ENCODE measurements around the gene CCDC57. TPM values are rescaled to one million over a fixed set of nuclear protein-coding genes. Genes with fewer than 3 reads are reported as not detected.

The CCDC57 gene
- total RNA-seq, 2 experiments from 2014 or later = 59.5 to 65.1 TPM

DNA sequence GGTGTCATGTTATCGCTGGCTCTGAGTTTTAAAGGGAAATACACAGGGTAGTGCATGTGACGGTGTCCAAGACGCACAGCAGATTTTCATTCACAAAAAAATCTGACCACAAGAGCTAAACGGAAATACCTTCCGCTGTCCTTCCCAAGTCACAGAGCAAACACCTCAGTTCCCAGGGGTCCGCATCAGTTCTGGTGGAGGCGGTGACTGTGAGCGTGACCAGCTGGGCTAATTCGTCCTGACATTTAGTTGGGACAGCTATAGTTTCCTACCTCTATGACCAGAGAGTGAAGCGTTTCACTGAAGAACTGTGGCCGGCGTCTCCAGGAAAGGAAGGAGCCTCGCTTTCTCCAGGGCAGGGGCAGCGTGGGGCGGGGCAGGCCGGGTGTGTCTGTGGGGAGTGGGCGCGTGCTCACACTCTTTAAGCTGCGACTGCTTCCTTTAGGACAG, 104.1 kb downstream of the CCDC57 start:
- peaks cover 28% of the 10 kb centered on the region for H3K4me1 Mint-ChIP-seq
- DNase-seq = no peak
- H3K4me3 Mint-ChIP-seq = no peak overlapping the region
- no peaks in the 10 kb centered on the region for H3K36me3 Mint-ChIP-seq
- peak overlapping the region; percentile 17 for H3K27ac Mint-ChIP-seq
- H3K9me3 Mint-ChIP-seq = no peaks in the 10 kb centered on the region
- H3K27me3 Mint-ChIP-seq = no peaks in the 10 kb centered on the region

DNA sequence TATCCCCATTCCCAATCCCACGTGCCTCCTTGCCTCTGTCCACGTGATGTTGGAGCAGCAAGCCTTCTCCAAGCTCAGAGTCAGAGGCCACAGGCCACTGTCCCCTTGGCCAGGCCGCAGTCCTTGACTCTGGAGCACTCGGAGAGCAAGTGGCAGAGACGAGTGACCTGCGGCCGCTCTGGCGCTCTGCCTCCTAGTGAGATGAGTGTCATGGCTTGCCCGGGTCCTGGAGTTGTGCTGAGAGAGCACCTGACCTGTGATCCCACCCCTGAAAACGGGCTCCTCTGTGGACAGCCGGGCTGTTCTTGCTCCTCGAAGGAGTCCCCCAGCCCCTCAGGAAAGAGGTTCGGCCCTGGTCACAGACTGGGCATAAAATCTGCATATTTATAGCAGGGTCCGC, 104.6 kb downstream of the CCDC57 start:
- Mint-ChIP-seq H3K27ac (peak overlapping the region; percentile 17), H3K9me3 (no peaks in the 10 kb centered on the region), H3K27me3 (no peaks in the 10 kb centered on the region), H3K4me3 (no peak overlapping the region), H3K4me1 (peaks cover 28% of the 10 kb centered on the region), H3K36me3 (no peaks in the 10 kb centered on the region)
- DNase-seq = no peak

GRCh38 chr17:82107341-82107860, 105.2 kb downstream of the CCDC57 start:
- no peaks in the 10 kb centered on the region for H3K9me3 Mint-ChIP-seq
- no peaks in the 10 kb centered on the region for H3K27me3 Mint-ChIP-seq
- peak overlapping the region; percentile 95 for H3K27ac Mint-ChIP-seq
- no peaks in the 10 kb centered on the region for H3K36me3 Mint-ChIP-seq
- DNase-seq = no peak
- H3K4me1 Mint-ChIP-seq = peaks cover 28% of the 10 kb centered on the region
- H3K4me3 Mint-ChIP-seq = peak overlapping the region; percentile 18

- H3K36me3 Mint-ChIP-seq = no peaks in the 10 kb centered on the region
- peaks cover 28% of the 10 kb centered on the region for H3K4me1 Mint-ChIP-seq
- no peaks in the 10 kb centered on the region for H3K27me3 Mint-ChIP-seq
- H3K27ac Mint-ChIP-seq = peak overlapping the region; percentile 95
- no peaks in the 10 kb centered on the region for H3K9me3 Mint-ChIP-seq
- peak overlapping the region; percentile 89 for H3K4me3 Mint-ChIP-seq
- DNase-seq = no peak
Measured at GRCh38 chr17:82106688-82107305, 105.8 kb downstream of the CCDC57 start.

- Mint-ChIP-seq H3K36me3 (no peaks in the 10 kb centered on the region), H3K4me3 (peak overlapping the region; percentile 89), H3K9me3 (no peaks in the 10 kb centered on the region), H3K27me3 (no peaks in the 10 kb centered on the region), H3K4me1 (peaks cover 28% of the 10 kb centered on the region), H3K27ac (peak overlapping the region; percentile 95)
- DNase-seq = peak; percentile 70
Measured at GRCh38 chr17:82105882-82106687, 106.6 kb downstream of the CCDC57 start.

GRCh38 chr17:82105417-82105881, 107.2 kb downstream of the CCDC57 start:
- no peak for DNase-seq

DNA sequence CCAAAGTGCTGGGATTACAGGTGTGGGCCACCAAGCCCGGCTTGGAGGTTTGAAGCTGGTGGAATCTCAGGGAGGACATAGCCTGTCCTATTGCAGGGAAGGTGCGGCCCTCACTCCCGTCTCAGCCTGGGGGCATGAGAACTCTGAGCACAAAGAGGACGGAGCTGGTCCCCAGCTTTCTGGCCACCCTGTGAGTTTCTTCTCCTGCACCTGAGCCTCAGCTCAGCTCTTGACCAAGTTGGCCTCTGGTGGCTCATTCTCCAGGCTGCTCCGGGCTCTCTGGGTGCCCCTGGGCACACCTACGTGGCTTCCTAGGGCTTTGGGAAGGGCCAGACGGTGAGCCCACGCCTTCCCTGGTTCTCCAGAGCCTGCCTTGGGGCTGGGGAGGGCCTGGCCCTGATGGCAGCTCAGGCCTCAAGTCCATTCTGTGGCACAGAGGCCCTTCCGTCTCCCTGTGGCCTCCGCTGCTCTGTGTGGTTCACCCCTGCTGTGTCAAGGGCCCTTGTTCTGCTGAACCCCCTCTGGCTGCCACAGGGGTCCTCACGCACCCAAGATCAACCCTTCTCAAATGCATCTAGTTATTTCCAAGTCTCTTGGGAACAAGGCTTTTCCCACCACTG, 107.7 kb downstream of the CCDC57 start:
- H3K9me3 Mint-ChIP-seq = no peaks in the 10 kb centered on the region
- no peaks in the 10 kb centered on the region for H3K27me3 Mint-ChIP-seq
- peak overlapping the region; percentile 89 for H3K4me3 Mint-ChIP-seq
- H3K27ac Mint-ChIP-seq = peak overlapping the region; percentile 95
- no peak for DNase-seq
- peaks cover 4% of the 10 kb centered on the region for H3K36me3 Mint-ChIP-seq
- H3K4me1 Mint-ChIP-seq = peaks cover 23% of the 10 kb centered on the region

More at GRCh38 chr17:82105417-82105881, 107.2 kb downstream of the CCDC57 start:
- peaks cover 24% of the 10 kb centered on the region for H3K4me1 Mint-ChIP-seq
- H3K27ac Mint-ChIP-seq = peak overlapping the region; percentile 95
- H3K36me3 Mint-ChIP-seq = no peaks in the 10 kb centered on the region
- no peaks in the 10 kb centered on the region for H3K27me3 Mint-ChIP-seq
- peak overlapping the region; percentile 89 for H3K4me3 Mint-ChIP-seq
- no peaks in the 10 kb centered on the region for H3K9me3 Mint-ChIP-seq

- H3K27ac Mint-ChIP-seq = no peak overlapping the region
Measured at GRCh38 chr17:82103553-82104451, 108.8 kb downstream of the CCDC57 start.

GRCh38 chr17:82101767-82102679, 110.6 kb downstream of the CCDC57 start:
- no peak for DNase-seq
- peaks cover 9% of the 10 kb centered on the region for H3K36me3 Mint-ChIP-seq
- no peaks in the 10 kb centered on the region for H3K9me3 Mint-ChIP-seq
- no peaks in the 10 kb centered on the region for H3K27me3 Mint-ChIP-seq
- H3K4me1 Mint-ChIP-seq = peaks cover 20% of the 10 kb centered on the region
- H3K27ac Mint-ChIP-seq = no peak overlapping the region
- no peak overlapping the region for H3K4me3 Mint-ChIP-seq

More at GRCh38 chr17:82103553-82104451, 108.8 kb downstream of the CCDC57 start:
- Mint-ChIP-seq H3K36me3 (peaks cover 9% of the 10 kb centered on the region), H3K27me3 (no peaks in the 10 kb centered on the region), H3K9me3 (no peaks in the 10 kb centered on the region), H3K4me1 (peaks cover 26% of the 10 kb centered on the region), H3K4me3 (no peak overlapping the region)
- no peak for DNase-seq

- peaks cover 9% of the 10 kb centered on the region for H3K36me3 Mint-ChIP-seq
- H3K9me3 Mint-ChIP-seq = no peaks in the 10 kb centered on the region
- no peak overlapping the region for H3K4me3 Mint-ChIP-seq
- H3K4me1 Mint-ChIP-seq = peaks cover 17% of the 10 kb centered on the region
- H3K27me3 Mint-ChIP-seq = no peaks in the 10 kb centered on the region
- no peak for DNase-seq
- H3K27ac Mint-ChIP-seq = no peak overlapping the region
Measured at GRCh38 chr17:82101301-82101715, 111.3 kb downstream of the CCDC57 start.

- DNase-seq = no peak
- peaks cover 15% of the 10 kb centered on the region for H3K4me1 Mint-ChIP-seq
- H3K27me3 Mint-ChIP-seq = no peaks in the 10 kb centered on the region
- no peaks in the 10 kb centered on the region for H3K9me3 Mint-ChIP-seq
- H3K36me3 Mint-ChIP-seq = peaks cover 11% of the 10 kb centered on the region
- peak overlapping the region; percentile 86 for H3K4me3 Mint-ChIP-seq
- peak overlapping the region; percentile 94 for H3K27ac Mint-ChIP-seq
Measured at GRCh38 chr17:82100502-82101298, 111.9 kb downstream of the CCDC57 start.

- Mint-ChIP-seq H3K4me3 (peak overlapping the region; percentile 86), H3K9me3 (no peaks in the 10 kb centered on the region), H3K36me3 (peaks cover 11% of the 10 kb centered on the region), H3K27ac (peak overlapping the region; percentile 94), H3K4me1 (peaks cover 9% of the 10 kb centered on the region), H3K27me3 (no peaks in the 10 kb centered on the region)
- DNase-seq = no peak
Measured at GRCh38 chr17:82098939-82099763, 113.5 kb downstream of the CCDC57 start.

Measured in activated naive CD8-positive, alpha-beta T cell treated with anti-CD3 and anti-CD28 coated beads for 36 hours (primary cell).